Panc1 (cell line): ENCODE measurements around the gene CTSK. TPM values are rescaled to one million over a fixed set of nuclear protein-coding genes. Genes with fewer than 3 reads are reported as not detected.
"Not testable (repeated sequence)": the region's sequence is repeated elsewhere in the genome, so short reads cannot be mapped to it uniquely, and the experiment has no call there.

ENCODE experiments used
- ATAC-seq: fragments of 200-7000 bp; cut with Tn5 transposase; 2 replicates; pipeline ENCODE4 v1.9.1; 2020; ENCODE audit warnings: mild to moderate bottlenecking, moderate library complexity
- BruUV-seq: library from RNA; stranded (reverse); fragments of 400-500 nt; replicated peaks from 2 replicates; lab custom pipeline; 2021; lab: Mats Ljungman, UMichigan
- CTCF ChIA-PET: fragments of 300-600 bp; sonication (Branson Sonifier 250); formaldehyde crosslinking; loops from one replicate; lab custom pipeline; 2022; ENCODE audit warnings: antibody characterized with exemption; lab: Charles Lee
- POLR2A ChIA-PET: fragments of 300-600 bp; sonication (Branson Sonifier 250); formaldehyde crosslinking; loops from one replicate; lab custom pipeline; 2022; ENCODE audit warnings: antibody characterized with exemption; lab: Charles Lee
- DNase-seq: peaks from one replicate; pipeline ENCODE4 v3.0.0-alpha.2; 2010; ENCODE audit warnings: low read depth, low spot score
- H3K27ac ChIP-seq: 2 replicates; pipeline ENCODE4 v1.5.1; 2011; ENCODE audit warnings: mild to moderate bottlenecking, low read length, inconsistent platforms
- H3K27me3 ChIP-seq: fragments of 200-500 bp; sonication (Bioruptor generic); 2 replicates; pipeline ENCODE4 v1.6.0; 2014; ENCODE audit warnings: low read length, inconsistent platforms; ENCODE audit not compliant: control insufficient read depth, insufficient read depth
- H3K36me3 ChIP-seq: fragments of 200-500 bp; sonication (Bioruptor generic); 2 replicates; pipeline ENCODE4 v1.5.1; 2014; ENCODE audit warnings: inconsistent platforms, mild to moderate bottlenecking, low read length, moderate library complexity; ENCODE audit not compliant: control insufficient read depth, insufficient read depth
- H3K4me1 ChIP-seq: 2 replicates; pipeline ENCODE4 v1.5.1; 2011; ENCODE audit warnings: inconsistent platforms, mild to moderate bottlenecking, low read length, moderate library complexity; ENCODE audit not compliant: control insufficient read depth, insufficient read depth
- H3K4me3 ChIP-seq, 2 experiments: 2 replicates each; pipeline ENCODE4 v1.5.1; 2011 to 2012; ENCODE audit warnings: low read depth in 2 of 2, low read length in 2 of 2, mild to moderate bottlenecking in 2 of 2, inconsistent platforms in 1 of 2, moderate library complexity in 1 of 2
- H3K9me3 ChIP-seq: fragments of 200-500 bp; sonication (Bioruptor generic); 2 replicates; pipeline ENCODE4 v1.5.1; 2014; ENCODE audit warnings: low read depth, mild to moderate bottlenecking, inconsistent platforms, low read length, moderate library complexity; ENCODE audit not compliant: control insufficient read depth, insufficient read depth
- POLR2AphosphoS5 ChIP-seq: IDR thresholded peaks from 2 replicates; pipeline ENCODE4 v1.6.1; 2012; ENCODE audit warnings: mild to moderate bottlenecking, low read depth, low read length, moderate library complexity
- SIN3A ChIP-seq: IDR thresholded peaks from 2 replicates; pipeline ENCODE4 v1.6.1; 2012; ENCODE audit warnings: low read depth, mild to moderate bottlenecking, low read length, moderate library complexity, borderline replicate concordance; ENCODE audit not compliant: insufficient read depth
- TCF7L2 ChIP-seq: IDR thresholded peaks from 2 replicates; pipeline ENCODE4 v1.6.1; 2011; ENCODE audit warnings: mild to moderate bottlenecking, low read depth, low read length, inconsistent platforms
- in situ Hi-C: cut with HindIII; loops from 2 replicates; pipeline ENCODE4 v1.10.0; 2016; ENCODE audit warnings: low sequenced_read_pairs, low pct_unique_long_range_greater_than_20kb
- intact Hi-C: fragments of 100-400 bp; cut with micrococcal nuclease; formaldehyde crosslinking; loops from one replicate; pipeline ENCODE4 v1.10.0; 2022; ENCODE audit not compliant: unreplicated experiment
- total RNA-seq: library from RNA; stranded (reverse); gene quantifications from one replicate; pipeline ENCODE4 v1.2.1, GENCODE V29; 2021; ENCODE audit not compliant: unreplicated experiment
- TF ChIP-seq, protein P1 (sequence below), 2 experiments: IDR thresholded peaks; 2 replicates each; pipeline ENCODE4 v1.6.1; 2011 to 2012; ENCODE audit warnings: low read depth in 2 of 2, control low read depth in 1 of 2, low read length in 1 of 2, mild to moderate bottlenecking in 1 of 2, moderate library complexity in 1 of 2; ENCODE audit not compliant: insufficient read depth in 1 of 2
- TF ChIP-seq, protein P2 (sequence below): fragments of 450-650 bp; IDR thresholded peaks from 2 replicates; pipeline ENCODE4 v1.5.1; 2017; ENCODE audit warnings: mild to moderate bottlenecking

CTSK gene
- total RNA-seq, 1 experiment from 2014 or later = 4.4 TPM

DNA sequence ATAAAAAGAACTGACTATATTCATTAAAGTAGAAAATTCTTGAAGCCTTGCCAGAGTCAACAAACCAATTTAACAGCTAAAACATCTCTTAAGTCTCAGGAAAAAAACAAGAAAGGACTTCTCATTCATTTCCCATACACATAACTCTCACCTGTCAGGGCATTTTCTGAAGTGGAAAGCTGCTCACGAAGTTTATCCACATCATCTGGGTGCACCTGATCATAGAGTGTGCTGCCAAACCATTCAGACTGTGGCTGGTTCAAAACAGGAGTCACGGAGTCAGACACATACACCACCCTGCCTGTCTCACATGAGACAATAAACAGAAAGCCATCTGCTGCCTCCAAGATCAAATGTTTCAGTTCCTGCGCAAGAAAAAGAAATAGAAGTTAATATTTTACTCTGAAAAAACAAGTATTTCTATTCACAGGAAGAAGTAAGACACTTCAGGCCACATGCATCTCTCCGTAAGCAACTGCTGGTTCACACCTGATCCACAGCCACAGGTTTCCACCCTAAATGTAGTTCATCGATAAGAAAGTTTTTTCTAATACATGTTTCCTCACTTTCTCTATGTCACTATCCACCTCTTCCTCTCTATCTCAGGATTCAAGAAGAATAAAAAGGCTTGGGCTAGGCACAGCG is 28.2 kb upstream of the CTSK start:
- TF ChIP-seq, protein P1, sequence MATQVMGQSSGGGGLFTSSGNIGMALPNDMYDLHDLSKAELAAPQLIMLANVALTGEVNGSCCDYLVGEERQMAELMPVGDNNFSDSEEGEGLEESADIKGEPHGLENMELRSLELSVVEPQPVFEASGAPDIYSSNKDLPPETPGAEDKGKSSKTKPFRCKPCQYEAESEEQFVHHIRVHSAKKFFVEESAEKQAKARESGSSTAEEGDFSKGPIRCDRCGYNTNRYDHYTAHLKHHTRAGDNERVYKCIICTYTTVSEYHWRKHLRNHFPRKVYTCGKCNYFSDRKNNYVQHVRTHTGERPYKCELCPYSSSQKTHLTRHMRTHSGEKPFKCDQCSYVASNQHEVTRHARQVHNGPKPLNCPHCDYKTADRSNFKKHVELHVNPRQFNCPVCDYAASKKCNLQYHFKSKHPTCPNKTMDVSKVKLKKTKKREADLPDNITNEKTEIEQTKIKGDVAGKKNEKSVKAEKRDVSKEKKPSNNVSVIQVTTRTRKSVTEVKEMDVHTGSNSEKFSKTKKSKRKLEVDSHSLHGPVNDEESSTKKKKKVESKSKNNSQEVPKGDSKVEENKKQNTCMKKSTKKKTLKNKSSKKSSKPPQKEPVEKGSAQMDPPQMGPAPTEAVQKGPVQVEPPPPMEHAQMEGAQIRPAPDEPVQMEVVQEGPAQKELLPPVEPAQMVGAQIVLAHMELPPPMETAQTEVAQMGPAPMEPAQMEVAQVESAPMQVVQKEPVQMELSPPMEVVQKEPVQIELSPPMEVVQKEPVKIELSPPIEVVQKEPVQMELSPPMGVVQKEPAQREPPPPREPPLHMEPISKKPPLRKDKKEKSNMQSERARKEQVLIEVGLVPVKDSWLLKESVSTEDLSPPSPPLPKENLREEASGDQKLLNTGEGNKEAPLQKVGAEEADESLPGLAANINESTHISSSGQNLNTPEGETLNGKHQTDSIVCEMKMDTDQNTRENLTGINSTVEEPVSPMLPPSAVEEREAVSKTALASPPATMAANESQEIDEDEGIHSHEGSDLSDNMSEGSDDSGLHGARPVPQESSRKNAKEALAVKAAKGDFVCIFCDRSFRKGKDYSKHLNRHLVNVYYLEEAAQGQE (IDR thresholded peaks at IDR 0.05; ENCODE audit: insufficient read depth in 1 of 2, low read depth in 2 of 2, low read length in 1 of 2) = no peak
- no peak for TF ChIP-seq POLR2AphosphoS5
- TF ChIP-seq SIN3A = no peak
- TF ChIP-seq TCF7L2 = no peak
- POLR2A ChIA-PET = no interaction called here
- CTCF ChIA-PET = no interaction called here
- H3K27ac ChIP-seq = no peak overlapping the region
- H3K27me3 ChIP-seq = no peaks in the 10 kb centered on the region
- no peak overlapping the region for H3K4me3 ChIP-seq
- in situ Hi-C loops = no loop called here
- peaks cover 13% of the 10 kb centered on the region for H3K36me3 ChIP-seq
- BruUV-seq = no TSS peak
- ATAC-seq (no peak), DNase-seq (no peak)
- intact Hi-C loops = no loop called here
- no peaks in the 10 kb centered on the region for H3K4me1 ChIP-seq
- H3K9me3 ChIP-seq = no peaks in the 10 kb centered on the region

DNA sequence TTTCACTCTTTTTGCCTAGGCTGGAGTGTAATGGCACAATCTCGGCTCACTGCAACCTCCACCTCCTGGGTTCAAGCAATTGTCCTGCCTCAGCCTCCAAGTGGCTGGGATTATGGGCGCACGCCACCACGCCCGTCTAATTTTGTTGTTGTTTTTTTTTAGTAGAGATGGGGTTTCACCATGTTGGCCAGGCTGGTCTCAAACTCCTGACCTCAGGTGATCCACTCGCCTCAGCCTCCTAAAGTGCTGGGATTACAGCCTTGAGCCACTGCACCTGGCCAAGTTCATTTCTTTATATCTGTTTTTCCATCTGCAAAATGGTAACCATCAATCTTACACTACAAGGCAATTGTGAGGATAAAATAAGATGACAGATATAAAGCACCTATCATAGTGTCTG is 25.9 kb upstream of the CTSK start:
- not testable (repeated sequence) for ATAC-seq

GRCh38 chr1:150832597-150832996 is 24.5 kb upstream of the CTSK start:
- CTCF ChIA-PET = no interaction called here
- peaks cover 36% of the 10 kb centered on the region for H3K36me3 ChIP-seq

More for the DNA sequence above, 25.9 kb upstream of the CTSK start:
- H3K27me3 ChIP-seq, BruUV-seq, CTCF ChIA-PET, H3K4me1 ChIP-seq, intact Hi-C loops, H3K27ac ChIP-seq, DNase-seq, H3K9me3 ChIP-seq, POLR2A ChIA-PET, H3K4me3 ChIP-seq, in situ Hi-C loops: not testable (repeated sequence)
- H3K36me3 ChIP-seq = peaks cover 26% of the 10 kb centered on the region

More at GRCh38 chr1:150832597-150832996, 24.5 kb upstream of the CTSK start:
- POLR2A ChIA-PET = no interaction called here
- no TSS peak for BruUV-seq
- Histone ChIP-seq H3K27ac (no peak overlapping the region), H3K9me3 (no peaks in the 10 kb centered on the region), H3K4me3 (no peak overlapping the region), H3K4me1 (no peaks in the 10 kb centered on the region), H3K27me3 (no peaks in the 10 kb centered on the region)
- ATAC-seq (no peak), DNase-seq (no peak)
- intact Hi-C loops (no loop called here), in situ Hi-C loops (no loop called here)
- TF ChIP-seq SIN3A (no peak), TCF7L2 (no peak), POLR2AphosphoS5 (no peak)
- TF ChIP-seq, protein P2, sequence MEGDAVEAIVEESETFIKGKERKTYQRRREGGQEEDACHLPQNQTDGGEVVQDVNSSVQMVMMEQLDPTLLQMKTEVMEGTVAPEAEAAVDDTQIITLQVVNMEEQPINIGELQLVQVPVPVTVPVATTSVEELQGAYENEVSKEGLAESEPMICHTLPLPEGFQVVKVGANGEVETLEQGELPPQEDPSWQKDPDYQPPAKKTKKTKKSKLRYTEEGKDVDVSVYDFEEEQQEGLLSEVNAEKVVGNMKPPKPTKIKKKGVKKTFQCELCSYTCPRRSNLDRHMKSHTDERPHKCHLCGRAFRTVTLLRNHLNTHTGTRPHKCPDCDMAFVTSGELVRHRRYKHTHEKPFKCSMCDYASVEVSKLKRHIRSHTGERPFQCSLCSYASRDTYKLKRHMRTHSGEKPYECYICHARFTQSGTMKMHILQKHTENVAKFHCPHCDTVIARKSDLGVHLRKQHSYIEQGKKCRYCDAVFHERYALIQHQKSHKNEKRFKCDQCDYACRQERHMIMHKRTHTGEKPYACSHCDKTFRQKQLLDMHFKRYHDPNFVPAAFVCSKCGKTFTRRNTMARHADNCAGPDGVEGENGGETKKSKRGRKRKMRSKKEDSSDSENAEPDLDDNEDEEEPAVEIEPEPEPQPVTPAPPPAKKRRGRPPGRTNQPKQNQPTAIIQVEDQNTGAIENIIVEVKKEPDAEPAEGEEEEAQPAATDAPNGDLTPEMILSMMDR = no peak
- TF ChIP-seq, protein P1 (IDR thresholded peaks at IDR 0.05; ENCODE audit: insufficient read depth in 1 of 2, low read depth in 2 of 2, low read length in 1 of 2) = no peak
